IMR-90 (cell line): ENCODE measurements around the gene PPM1H. TPM values are rescaled to one million over a fixed set of nuclear protein-coding genes. Genes with fewer than 3 reads are reported as not detected.

Source experiments
- ATAC-seq: fragments of 200-7000 bp; cut with Tn5 transposase; 2 replicates; pipeline ENCODE4 v1.9.1; 2020; ENCODE audit warnings: low read depth, mild to moderate bottlenecking, moderate library complexity
- BruUV-seq: library from RNA; stranded (reverse); fragments of 400-500 nt; replicated peaks from 2 replicates; lab custom pipeline; 2021; lab: Mats Ljungman, UMichigan
- CTCF ChIA-PET: fragments of 300-600 bp; formaldehyde crosslinking; extraction: SDS; loops from one replicate; lab custom pipeline; 2021; ENCODE audit warnings: antibody characterized with exemption; lab: Yijun Ruan, JAX
- POLR2A ChIA-PET: fragments of 300-600 bp; sonication (Branson Sonifier 250); formaldehyde crosslinking; loops from one replicate; lab custom pipeline; 2022; ENCODE audit warnings: antibody characterized with exemption; ENCODE audit not compliant: unreplicated experiment; lab: Charles Lee
- DNase-seq: peaks from one replicate; pipeline ENCODE4 v3.0.0; 2013
- H2AFZ ChIP-seq: replicated peaks from 2 replicates; pipeline ENCODE3; 2013; ENCODE audit warnings: low read length, mild to moderate bottlenecking; ENCODE audit not compliant: poor library complexity
- H2AK5ac ChIP-seq: 2 replicates; pipeline ENCODE4 v1.6.1; 2013; ENCODE audit warnings: low read depth, low read length, inconsistent platforms
- H2AK9ac ChIP-seq: replicated peaks from 2 replicates; pipeline ENCODE3; 2013; ENCODE audit warnings: mild to moderate bottlenecking, low read depth, low read length, moderate library complexity; ENCODE audit not compliant: poor library complexity
- H2BK120ac ChIP-seq: 2 replicates; pipeline ENCODE4 v1.6.1; 2013; ENCODE audit warnings: low read depth, low read length, inconsistent platforms
- H2BK15ac ChIP-seq: 3 replicates; pipeline ENCODE4 v1.6.1; 2013; ENCODE audit warnings: low read depth, low read length, inconsistent platforms
- H2BK20ac ChIP-seq: 2 replicates; pipeline ENCODE4 v1.6.1; 2013; ENCODE audit warnings: low read depth, mild to moderate bottlenecking, inconsistent platforms, low read length, moderate library complexity
- H2BK5ac ChIP-seq: 2 replicates; pipeline ENCODE4 v1.6.1; 2013; ENCODE audit warnings: mild to moderate bottlenecking, low read depth, low read length, inconsistent platforms; ENCODE audit not compliant: poor library complexity, severe bottlenecking
- H3K14ac ChIP-seq: replicated peaks from 2 replicates; pipeline ENCODE4 v1.6.1; 2013; ENCODE audit warnings: low read depth, low read length, inconsistent platforms
- H3K18ac ChIP-seq: 2 replicates; pipeline ENCODE4 v1.6.1; 2013; ENCODE audit warnings: low read depth, low read length, control low read depth
- H3K23ac ChIP-seq: 2 replicates; pipeline ENCODE4 v1.6.1; 2013; ENCODE audit warnings: low read depth, low read length, inconsistent platforms
- H3K27ac ChIP-seq: 2 replicates; pipeline ENCODE4 v1.5.1; 2013; ENCODE audit warnings: mild to moderate bottlenecking, control low read depth, low read length; ENCODE audit not compliant: insufficient read depth
- H3K27me3 ChIP-seq: 2 replicates; pipeline ENCODE4 v1.6.1; 2013; ENCODE audit warnings: low read length; ENCODE audit not compliant: control insufficient read depth, insufficient read depth
- H3K36me3 ChIP-seq: 2 replicates; pipeline ENCODE4 v1.6.1; 2013; ENCODE audit warnings: low read length, mixed read lengths; ENCODE audit not compliant: control insufficient read depth, insufficient read depth
- H3K4ac ChIP-seq: 2 replicates; pipeline ENCODE4 v1.6.1; 2013; ENCODE audit warnings: low read depth, low read length, inconsistent platforms
- H3K4me1 ChIP-seq: 2 replicates; pipeline ENCODE4 v1.6.1; 2013; ENCODE audit warnings: low read length, mixed read lengths; ENCODE audit not compliant: control insufficient read depth, insufficient read depth
- H3K4me2 ChIP-seq: 2 replicates; pipeline ENCODE4 v1.6.1; 2013; ENCODE audit warnings: low read depth, mild to moderate bottlenecking, control low read depth, low read length, moderate library complexity
- H3K4me3 ChIP-seq: 2 replicates; pipeline ENCODE4 v1.5.1; 2013; ENCODE audit warnings: low read depth, mild to moderate bottlenecking, control low read depth, low read length, moderate library complexity; ENCODE audit not compliant: insufficient read depth
- H3K56ac ChIP-seq: 2 replicates; pipeline ENCODE4 v1.6.1; 2013; ENCODE audit warnings: low read length, inconsistent platforms; ENCODE audit not compliant: insufficient read depth; ENCODE audit errors: extremely low read depth
- H3K79me1 ChIP-seq, 2 experiments: 2 replicates each; pipeline ENCODE4 v1.6.1; 2013; ENCODE audit warnings: low read length in 2 of 2, inconsistent platforms in 1 of 2, low read depth in 1 of 2
- H3K9ac ChIP-seq: 2 replicates; pipeline ENCODE4 v1.6.1; 2013; ENCODE audit warnings: low read depth, low read length, control low read depth
- H3K9me1 ChIP-seq: 2 replicates; pipeline ENCODE4 v1.6.1; 2013; ENCODE audit warnings: low read length, inconsistent platforms; ENCODE audit not compliant: insufficient read depth
- H3K9me3 ChIP-seq: 2 replicates; pipeline ENCODE4 v1.6.1; 2013; ENCODE audit warnings: low read length; ENCODE audit not compliant: control insufficient read depth, insufficient read depth
- H4K20me1 ChIP-seq: 2 replicates; pipeline ENCODE4 v1.6.1; 2013; ENCODE audit warnings: low read length, inconsistent platforms; ENCODE audit not compliant: insufficient read depth
- H4K5ac ChIP-seq: 2 replicates; pipeline ENCODE4 v1.6.1; 2013; ENCODE audit warnings: mild to moderate bottlenecking, low read depth, low read length, control low read depth
- H4K8ac ChIP-seq, 2 experiments: 2 replicates each; pipeline ENCODE4 v1.6.1; 2013; ENCODE audit warnings: low read depth in 2 of 2, low read length in 2 of 2, control low read depth in 1 of 2, inconsistent platforms in 1 of 2
- H4K91ac ChIP-seq: 2 replicates; pipeline ENCODE4 v1.6.1; 2013; ENCODE audit warnings: low read depth, low read length, inconsistent platforms; ENCODE audit not compliant: insufficient read depth
- BHLHE40 ChIP-seq: fragments of 150-350 bp; IDR thresholded peaks from 2 replicates; pipeline ENCODE4 v1.6.1; 2016; ENCODE audit warnings: mild to moderate bottlenecking, low read depth, low read length
- CEBPB ChIP-seq: IDR thresholded peaks from 2 replicates; pipeline ENCODE4 v1.6.1; 2012; ENCODE audit warnings: low read depth, low read length, improper control_type of control experiment
- CHD1 ChIP-seq: IDR thresholded peaks from 2 replicates; pipeline ENCODE4 v1.6.1; 2012; ENCODE audit warnings: low read depth, low read length, improper control_type of control experiment
- FOS ChIP-seq: fragments of 150-350 bp; IDR thresholded peaks from 2 replicates; pipeline ENCODE4 v1.6.1; 2016; ENCODE audit warnings: low read depth, low read length
- MAFK ChIP-seq: IDR thresholded peaks from 2 replicates; pipeline ENCODE4 v1.6.1; 2012; ENCODE audit warnings: low read depth, low read length, improper control_type of control experiment
- MAZ ChIP-seq: IDR thresholded peaks from 2 replicates; pipeline ENCODE4 v1.6.1; 2012; ENCODE audit warnings: low read depth, mild to moderate bottlenecking, low read length, improper control_type of control experiment, moderate library complexity, borderline replicate concordance
- MXI1 ChIP-seq: IDR thresholded peaks from 2 replicates; pipeline ENCODE4 v1.6.1; 2012; ENCODE audit warnings: low read depth, mild to moderate bottlenecking, low read length, moderate library complexity, borderline replicate concordance
- NFE2L2 ChIP-seq: fragments of 150-350 bp; IDR thresholded peaks from 2 replicates; pipeline ENCODE4 v1.6.1; 2016; ENCODE audit warnings: low read depth, mild to moderate bottlenecking, low read length
- POLR2A ChIP-seq: IDR thresholded peaks from 2 replicates; pipeline ENCODE4 v1.6.1; 2012; ENCODE audit warnings: mild to moderate bottlenecking, low read depth, low read length
- RAD21 ChIP-seq: IDR thresholded peaks from 2 replicates; pipeline ENCODE4 v1.6.1; 2012; ENCODE audit warnings: low read length, improper control_type of control experiment
- RCOR1 ChIP-seq: IDR thresholded peaks from 2 replicates; pipeline ENCODE4 v1.6.1; 2012; ENCODE audit warnings: mild to moderate bottlenecking, low read length, improper control_type of control experiment; ENCODE audit not compliant: insufficient replicate concordance
- RFX5 ChIP-seq: IDR thresholded peaks from 2 replicates; pipeline ENCODE4 v1.8.0; 2012; ENCODE audit warnings: low read depth, mild to moderate bottlenecking, low read length, moderate library complexity
- SMC3 ChIP-seq: fragments of 150-350 bp; IDR thresholded peaks from 2 replicates; pipeline ENCODE4 v1.6.1; 2016; ENCODE audit warnings: low read depth, mild to moderate bottlenecking, antibody characterized with exemption, low read length, moderate library complexity
- WGBS, 2 experiments: methylation state at CpG; one replicate each; pipeline versions ENCODE4 v1.1.5 to v1.1.7; 2013; ENCODE audit warnings: missing lambda C conversion rate in 2 of 2; ENCODE audit not compliant: insufficient read length in 1 of 2; ENCODE audit errors: extremely low coverage in 2 of 2; 5-methylcytosine and 5-hydroxymethylcytosine counted together
- dilution Hi-C: fragments of 300-500 bp; cut with HindIII; formaldehyde crosslinking; loops from one replicate; pipeline ENCODE4 v1.14.3; 2018; ENCODE audit warnings: low sequenced_read_pairs; ENCODE audit not compliant: unreplicated experiment
- in situ Hi-C: fragments of 300-500 bp; cut with MboI; formaldehyde crosslinking; loops from 3 replicates; pipeline ENCODE4 v1.14.3; 2019; ENCODE audit warnings: low sequenced_read_pairs, inconsistent platforms, mixed read lengths
- intact Hi-C: fragments of 100-400 bp; cut with micrococcal nuclease; formaldehyde crosslinking; loops from 2 replicates; pipeline ENCODE4 v1.10.0; 2022
- polyA plus RNA-seq, 3 experiments: library from polyadenylated mRNA; depleted of rRNA; stranded (reverse); fragments of >200 nt; gene quantifications; 2 replicates each; pipeline ENCODE4 v1.2.3, GENCODE V29; 2012; ENCODE audit warnings: low replicate concordance in 1 of 3
- total RNA-seq: library from RNA; depleted of rRNA; stranded (reverse); fragments of >200 nt; gene quantifications from 2 replicates; pipeline ENCODE4 v1.2.3, GENCODE V29; 2012
- TF ChIP-seq, protein P1 (sequence below): fragments of 150-350 bp; IDR thresholded peaks from 2 replicates; pipeline ENCODE4 v1.6.1; 2017; ENCODE audit warnings: mild to moderate bottlenecking, antibody characterized with exemption, low read length, low read depth
- TF ChIP-seq, protein P2 (sequence below): fragments of 150-350 bp; IDR thresholded peaks from 2 replicates; pipeline ENCODE4 v1.6.1; 2016; ENCODE audit warnings: low read depth, mild to moderate bottlenecking, low read length, moderate library complexity, borderline replicate concordance

PPM1H gene
- total and polyA plus RNA-seq, 2 of the 4 experiments (the other 2 are of a cell fraction), result 0.14 to 0.18 TPM

DNA sequence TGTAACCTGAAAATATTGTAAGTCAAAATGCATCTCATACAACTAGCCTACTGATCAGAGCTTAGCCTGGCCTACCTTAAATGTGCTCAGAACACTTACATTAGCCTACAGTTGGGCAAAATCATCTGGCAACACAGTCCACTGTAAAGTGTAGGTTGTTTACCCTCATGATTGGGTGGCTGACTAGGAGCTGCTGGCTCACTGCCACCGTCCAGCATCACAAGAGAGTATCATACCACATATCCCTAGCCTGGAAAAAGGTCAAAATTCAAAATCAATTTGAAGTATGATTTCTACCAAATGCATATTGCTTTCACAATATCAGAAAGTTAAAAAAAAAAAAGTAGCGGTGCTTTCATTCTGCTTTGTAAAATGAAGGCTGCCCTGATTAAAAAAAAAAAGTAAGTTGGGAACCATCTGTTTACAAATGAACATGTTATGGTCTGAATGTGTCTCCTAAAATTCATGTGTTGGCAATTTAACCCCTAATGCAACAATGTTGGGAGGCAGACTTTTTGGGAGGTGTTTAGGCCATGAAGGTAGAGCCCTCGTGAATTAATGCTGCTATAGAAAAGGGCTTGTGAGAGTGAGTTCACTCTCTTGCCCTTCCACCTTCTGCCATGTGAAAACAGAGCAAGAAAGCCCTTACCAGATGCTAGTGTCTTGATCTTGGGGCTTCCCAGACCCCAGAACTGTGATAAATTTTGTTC is 211.8 kb downstream of the PPM1H start:
- no peaks in the 10 kb centered on the region for H3K9me3 ChIP-seq
- peak overlapping the region; percentile 67; the same call in 1 of the 2 replicates for H4K5ac ChIP-seq
- no peak overlapping the region for H2AFZ ChIP-seq
- H3K36me3 ChIP-seq, result no peaks in the 10 kb centered on the region
- 0 out of 2 replicates have a peak overlapping the region, but pooled peaks have one; percentile 29 for H3K23ac ChIP-seq
- DNase-seq (peak; percentile 60), ATAC-seq (no peak)
- H3K4me1 ChIP-seq, result peaks cover 23% of the 10 kb centered on the region
- intact Hi-C loops (no loop called here), in situ Hi-C loops (no loop called here), dilution Hi-C loops (no loop called here)
- H4K8ac ChIP-seq, result peak overlapping the region in 1 of 2 experiments; percentile 36; a peak in 2 of 4 replicates
- H4K91ac ChIP-seq, result peak overlapping the region; percentile 53
- ChIA-PET CTCF (no interaction called here), POLR2A (no interaction called here)
- H2BK20ac ChIP-seq, result peak overlapping the region; percentile 95
- H2BK15ac ChIP-seq, result peak overlapping the region; percentile 95; the same call in 2 of the 3 replicates
- H3K4me2 ChIP-seq, result no peak overlapping the region
- H3K9me1 ChIP-seq, result peaks cover 24% of the 10 kb centered on the region
- peak overlapping the region; percentile 77 for H3K4ac ChIP-seq
- H3K4me3 ChIP-seq, result no peak overlapping the region
- H2BK5ac ChIP-seq, result peak overlapping the region; percentile 48
- H3K79me1 ChIP-seq, result peaks cover 0 to 5% of the 10 kb centered on the region in 2 experiments; a peak in 1 of 4 replicates
- H3K56ac ChIP-seq, result peak overlapping the region; percentile 44; the same call in 1 of the 2 replicates
- H2BK120ac ChIP-seq, result peak overlapping the region; percentile 98
- H3K9ac ChIP-seq, result no peak overlapping the region
- H3K27me3 ChIP-seq, result no peaks in the 10 kb centered on the region
- no peaks in the 10 kb centered on the region for H4K20me1 ChIP-seq
- H2AK9ac ChIP-seq, result no peak overlapping the region
- H2AK5ac ChIP-seq, result peak overlapping the region; percentile 54
- no CpG with 5 or more reads among the region's 3 CpGs for WGBS, 2 experiments
- peak overlapping the region; percentile 29; the same call in 1 of the 2 replicates for H3K14ac ChIP-seq
- no peak overlapping the region for H3K27ac ChIP-seq
- peak overlapping the region; percentile 82 for H3K18ac ChIP-seq
- BruUV-seq, result no TSS peak
- no peak for TF ChIP-seq BHLHE40
- TF ChIP-seq RAD21, result no peak
- no peak for TF ChIP-seq RCOR1
- TF ChIP-seq, protein P1, sequence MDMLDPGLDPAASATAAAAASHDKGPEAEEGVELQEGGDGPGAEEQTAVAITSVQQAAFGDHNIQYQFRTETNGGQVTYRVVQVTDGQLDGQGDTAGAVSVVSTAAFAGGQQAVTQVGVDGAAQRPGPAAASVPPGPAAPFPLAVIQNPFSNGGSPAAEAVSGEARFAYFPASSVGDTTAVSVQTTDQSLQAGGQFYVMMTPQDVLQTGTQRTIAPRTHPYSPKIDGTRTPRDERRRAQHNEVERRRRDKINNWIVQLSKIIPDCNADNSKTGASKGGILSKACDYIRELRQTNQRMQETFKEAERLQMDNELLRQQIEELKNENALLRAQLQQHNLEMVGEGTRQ, result no peak
- TF ChIP-seq MAFK, result no peak
- TF ChIP-seq CEBPB, result no peak
- TF ChIP-seq CHD1, result no peak
- TF ChIP-seq, protein P2, sequence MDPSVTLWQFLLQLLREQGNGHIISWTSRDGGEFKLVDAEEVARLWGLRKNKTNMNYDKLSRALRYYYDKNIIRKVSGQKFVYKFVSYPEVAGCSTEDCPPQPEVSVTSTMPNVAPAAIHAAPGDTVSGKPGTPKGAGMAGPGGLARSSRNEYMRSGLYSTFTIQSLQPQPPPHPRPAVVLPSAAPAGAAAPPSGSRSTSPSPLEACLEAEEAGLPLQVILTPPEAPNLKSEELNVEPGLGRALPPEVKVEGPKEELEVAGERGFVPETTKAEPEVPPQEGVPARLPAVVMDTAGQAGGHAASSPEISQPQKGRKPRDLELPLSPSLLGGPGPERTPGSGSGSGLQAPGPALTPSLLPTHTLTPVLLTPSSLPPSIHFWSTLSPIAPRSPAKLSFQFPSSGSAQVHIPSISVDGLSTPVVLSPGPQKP, result no peak
- TF ChIP-seq MXI1, result no peak
- no peak for TF ChIP-seq MAZ
- no peak for TF ChIP-seq POLR2A
- no peak for TF ChIP-seq SMC3
- no peak for TF ChIP-seq NFE2L2
- TF ChIP-seq RFX5, result no peak
- TF ChIP-seq FOS, result no peak
